CD4-positive, alpha-beta T cell treated with Interleukin-17A for 1 hour (primary cell): ENCODE data around the gene VARS2.
A peak's percentile ranks its signal among the peaks of the same experiment; 100 is the strongest.
"Not testable (repeated sequence)": the region's sequence is repeated elsewhere in the genome, so short reads cannot be mapped to it uniquely, and the experiment has no call there.

ENCODE experiments used
- DNase-seq: peaks from one replicate; pipeline ENCODE4 v3.0.0-alpha.2; 2020

The VARS2 gene

DNA sequence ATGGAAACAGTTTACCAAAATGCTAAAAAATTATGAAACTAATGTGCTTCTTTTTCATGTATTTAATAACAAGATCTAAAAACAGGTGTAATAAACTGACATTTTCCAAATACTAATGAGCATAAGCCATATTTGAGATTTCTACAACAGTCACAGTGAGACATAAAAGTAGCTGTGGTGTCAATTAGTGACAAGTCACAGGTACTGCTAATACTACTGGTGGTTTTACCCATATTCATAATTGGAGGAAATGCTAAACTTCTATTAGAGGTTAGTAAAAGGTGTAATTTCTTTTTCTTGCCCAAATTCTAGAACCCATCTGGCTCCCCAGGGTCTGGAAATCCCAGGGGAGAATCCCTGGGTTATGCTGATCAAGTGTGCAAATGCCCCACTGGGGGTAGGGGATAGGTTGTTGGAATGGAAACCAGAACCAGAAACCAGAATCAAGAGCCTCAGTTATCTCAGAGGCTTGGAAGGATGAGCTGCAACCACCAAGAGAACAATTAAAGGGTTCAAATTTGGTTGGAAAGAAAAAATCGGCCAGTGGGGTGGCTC, 13.1 kb upstream of the VARS2 start:
- no peak for DNase-seq

DNA sequence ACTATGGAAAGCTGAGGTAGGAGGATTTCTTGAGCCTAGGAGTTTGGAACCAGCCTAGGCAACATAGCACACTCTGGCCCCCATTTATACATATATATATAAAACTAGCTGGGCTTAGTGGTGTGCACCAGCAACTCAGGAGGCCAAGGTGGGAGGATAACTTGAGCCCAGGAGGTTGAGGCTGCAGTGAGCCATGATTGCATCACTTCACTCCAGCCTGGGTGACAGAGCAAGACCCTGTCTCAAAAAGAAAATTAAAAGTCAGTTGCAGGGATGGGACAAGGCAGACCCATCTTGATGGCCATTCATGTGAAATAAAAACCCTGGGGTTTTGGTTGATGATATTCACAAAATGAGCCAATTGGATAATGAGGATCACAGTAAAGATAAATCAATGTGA, 12.6 kb upstream of the VARS2 start:
- DNase-seq: no peak

DNA sequence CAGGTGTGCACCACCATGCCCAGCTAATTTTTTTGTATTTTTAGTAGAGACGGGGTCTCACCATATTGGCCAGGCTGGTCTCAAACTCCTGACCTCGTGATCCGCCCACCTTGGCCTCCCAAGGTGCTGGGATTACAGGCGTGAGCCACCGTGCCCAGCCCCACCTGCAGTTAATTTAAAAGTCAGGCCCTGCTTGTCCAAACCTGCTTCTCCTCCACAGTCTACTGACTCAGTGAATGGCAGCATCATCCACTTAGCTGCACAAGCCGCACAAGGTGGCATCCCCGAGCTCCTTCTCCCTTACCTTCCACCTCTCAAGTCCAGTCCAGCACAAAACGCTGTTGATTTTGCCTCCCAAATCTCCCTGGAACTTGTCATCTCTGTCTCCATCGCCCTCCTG, 11.8 kb upstream of the VARS2 start:
- not testable (repeated sequence) for DNase-seq

DNA sequence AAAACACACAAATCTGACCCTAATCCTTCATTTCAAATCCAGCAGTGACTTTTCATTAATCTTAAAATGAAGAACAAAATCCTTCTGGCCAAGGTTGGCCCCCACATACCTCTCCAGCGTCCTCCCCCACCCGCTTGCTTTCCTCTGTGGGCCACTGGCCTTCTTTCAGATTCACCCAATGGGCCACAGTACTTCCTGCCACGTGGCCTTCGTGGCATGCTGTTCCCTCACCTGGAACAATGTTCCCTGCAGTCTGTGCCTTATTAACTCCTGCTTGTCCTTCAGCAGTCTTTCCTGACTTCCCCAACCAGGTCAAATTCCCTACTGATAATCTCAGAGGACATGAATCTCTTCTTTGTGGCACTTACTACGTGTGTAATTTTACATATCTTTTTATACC, 11.3 kb upstream of the VARS2 start:
- DNase-seq: no peak

DNA sequence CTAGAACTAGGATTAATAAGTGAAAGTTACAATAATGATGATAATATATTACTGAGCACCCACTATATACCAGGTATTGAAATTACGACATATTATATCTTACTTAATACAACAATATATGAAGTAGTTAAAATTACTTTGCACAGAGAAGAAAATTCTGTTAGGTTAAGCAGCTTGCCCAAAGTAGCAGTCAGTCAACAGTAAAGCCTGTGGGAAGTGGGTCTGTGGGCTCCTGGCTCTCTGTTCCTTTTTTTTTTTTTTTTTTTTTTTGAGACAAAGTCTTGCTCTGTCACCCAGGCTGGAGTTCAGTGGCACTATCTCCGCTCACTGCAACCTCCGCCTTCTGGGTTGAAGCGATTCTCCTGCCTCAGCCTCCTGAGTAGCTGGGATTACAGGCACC, 10.8 kb upstream of the VARS2 start:
- DNase-seq: no peak

DNA sequence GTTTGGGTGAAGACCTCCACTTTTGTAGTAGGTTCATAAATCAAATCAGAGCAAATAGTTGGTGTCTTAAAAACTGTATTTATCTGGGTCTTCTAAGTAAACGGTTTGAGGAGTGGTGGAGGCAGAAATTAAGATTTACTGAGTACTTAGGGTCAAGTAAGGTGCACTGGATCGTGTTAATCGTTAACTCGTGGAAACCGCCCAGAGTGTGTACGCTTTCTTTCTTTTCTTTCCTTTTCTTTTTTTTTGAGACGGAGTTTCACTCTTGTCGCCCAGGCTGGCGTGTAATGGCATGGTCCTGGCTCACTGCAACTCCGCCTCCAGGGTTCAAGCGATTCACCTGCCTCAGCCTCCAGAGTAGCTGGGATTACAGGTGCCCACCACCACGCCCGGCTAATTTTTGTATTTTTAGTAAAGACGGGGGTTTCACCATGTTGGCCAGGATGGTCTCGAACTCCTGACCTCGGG, 6.7 kb upstream of the VARS2 start:
- DNase-seq: not testable (repeated sequence)

DNA sequence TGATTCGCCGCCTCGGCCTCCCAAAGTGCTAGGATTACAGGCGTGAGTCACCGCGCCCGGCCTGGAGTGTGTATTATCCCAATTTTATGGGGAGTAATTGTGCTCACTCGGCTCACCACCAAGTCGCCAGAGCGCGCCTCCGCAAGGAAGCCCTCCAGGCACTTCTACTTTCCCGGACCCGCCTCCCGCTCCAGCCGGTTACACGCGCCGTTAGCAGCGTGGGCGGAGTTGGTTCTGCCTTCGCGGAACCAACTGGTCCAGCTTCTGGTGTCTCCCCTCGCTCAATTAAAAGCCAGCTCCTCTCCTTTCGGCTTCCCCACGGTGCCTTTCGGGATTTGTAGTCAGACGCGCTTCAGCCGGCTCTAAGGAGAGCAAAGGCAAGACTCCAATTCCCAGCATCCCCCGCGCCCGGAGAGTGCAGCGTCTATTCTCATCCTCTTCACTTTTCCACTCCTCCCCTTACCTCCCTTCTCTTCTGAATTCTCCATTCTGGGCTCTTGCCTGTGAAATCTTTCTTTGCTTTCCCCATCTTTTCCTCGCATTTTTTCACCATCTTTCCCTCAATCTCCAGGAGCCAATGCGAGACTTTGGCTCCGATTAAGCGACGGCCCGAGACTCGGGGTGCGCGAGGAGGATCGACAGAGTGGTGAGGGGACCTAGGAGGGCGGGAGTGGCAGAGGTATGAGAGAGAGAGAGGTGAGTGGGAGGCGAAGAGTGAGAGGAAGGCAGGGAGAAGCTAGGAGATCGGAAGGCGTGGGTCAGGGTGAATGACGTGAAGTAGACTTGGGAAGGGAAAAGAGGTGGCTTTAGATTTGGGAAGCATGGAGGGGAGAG, 6.1 kb upstream of the VARS2 start, which contains the start of gene GTF2H4:
GTF2H4 (plus strand) TSS at position 450 of the 834 bp plus-strand sequence.
- peak; percentile 97 for DNase-seq

DNA sequence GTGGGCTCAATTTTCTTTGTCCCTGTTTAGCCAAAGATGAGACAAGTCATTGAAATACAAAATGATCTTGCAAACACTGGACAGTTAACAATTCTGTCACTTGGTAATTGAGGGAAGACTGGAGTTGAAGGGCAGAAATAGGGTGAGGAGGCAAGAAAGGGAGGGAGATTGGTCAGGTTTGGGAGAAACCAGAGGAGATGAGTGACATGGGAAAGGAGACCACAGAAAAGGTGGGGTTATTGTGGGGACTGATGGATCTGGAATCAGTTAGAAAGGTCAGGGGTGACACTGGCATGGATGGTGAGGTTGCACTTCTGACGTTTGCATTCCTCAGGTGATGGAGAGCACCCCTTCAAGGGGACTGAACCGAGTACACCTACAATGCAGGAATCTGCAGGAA, 5.3 kb upstream of the VARS2 start:
- DNase-seq: no peak

DNA sequence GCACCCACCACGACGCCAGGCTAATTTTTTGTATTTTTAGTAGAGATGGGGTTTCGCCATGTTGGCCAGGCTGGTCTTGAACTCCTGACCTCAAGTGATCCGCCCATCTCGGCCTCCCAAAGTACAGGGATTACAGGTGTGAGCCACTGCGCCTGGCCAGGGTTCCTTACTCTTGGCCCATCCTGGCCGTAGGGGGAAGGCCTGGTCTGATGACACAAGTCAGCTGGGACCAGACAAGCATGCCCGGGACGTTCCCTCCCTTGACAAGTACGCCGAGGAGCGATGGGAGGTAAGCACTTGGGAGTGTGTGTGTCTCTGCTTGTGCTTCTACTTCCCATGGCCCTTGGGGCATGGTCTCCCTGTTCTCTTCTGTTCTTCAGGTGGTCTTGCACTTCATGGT, 3.6 kb upstream of the VARS2 start:
- DNase-seq: not testable (repeated sequence)

DNA sequence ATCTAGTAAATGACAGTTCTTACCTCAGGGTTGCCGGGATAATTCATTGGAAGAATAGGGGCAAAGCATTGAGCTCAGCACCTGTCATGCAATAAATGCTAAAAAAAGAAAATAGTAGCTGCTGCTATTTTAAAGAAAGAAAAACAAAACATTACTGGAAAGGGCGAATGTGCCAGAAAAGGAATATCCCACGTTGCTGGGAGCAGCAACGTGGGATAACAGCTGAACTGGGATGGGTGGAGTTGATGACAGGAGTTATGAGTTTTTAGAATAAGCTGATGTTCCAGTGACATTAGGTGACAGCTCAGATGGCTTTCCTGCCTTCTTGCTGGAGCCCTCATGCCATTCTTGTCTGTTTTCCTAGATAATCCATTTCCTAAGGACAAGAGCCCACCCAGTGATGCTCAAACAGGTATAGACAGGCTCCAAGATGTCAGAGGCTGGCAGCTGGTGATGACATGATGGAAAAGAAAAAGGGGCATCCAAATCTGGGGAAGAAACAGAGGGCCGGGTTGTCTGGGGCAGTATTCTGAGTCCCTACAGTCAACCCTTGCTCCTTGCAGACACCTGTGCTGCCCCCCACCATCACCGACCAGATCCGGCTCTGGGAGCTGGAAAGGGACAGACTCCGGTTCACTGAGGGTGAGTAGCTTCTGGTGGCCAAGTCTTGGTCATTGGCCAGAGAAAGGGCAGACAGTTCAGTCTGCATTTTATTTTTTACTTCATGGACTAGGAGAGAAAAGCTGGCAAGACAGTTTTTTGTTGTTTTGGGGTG, 1.1 kb upstream of the VARS2 start:
- no peak for DNase-seq

DNA sequence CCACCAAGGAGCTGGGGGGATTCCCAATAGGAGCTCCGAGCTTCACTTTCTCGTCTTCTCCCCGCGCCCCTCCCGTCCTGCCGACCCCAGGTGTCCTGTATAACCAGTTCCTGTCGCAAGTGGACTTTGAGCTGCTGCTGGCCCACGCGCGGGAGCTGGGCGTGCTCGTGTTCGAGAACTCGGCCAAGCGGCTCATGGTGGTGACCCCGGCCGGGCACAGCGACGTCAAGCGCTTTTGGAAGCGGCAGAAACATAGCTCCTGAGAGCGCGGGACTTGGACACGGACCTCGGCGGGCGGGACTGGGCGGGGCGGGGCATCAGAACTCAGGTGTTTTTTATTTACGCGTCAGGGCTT, 340 bp upstream of the VARS2 start:
- DNase-seq: no peak

DNA sequence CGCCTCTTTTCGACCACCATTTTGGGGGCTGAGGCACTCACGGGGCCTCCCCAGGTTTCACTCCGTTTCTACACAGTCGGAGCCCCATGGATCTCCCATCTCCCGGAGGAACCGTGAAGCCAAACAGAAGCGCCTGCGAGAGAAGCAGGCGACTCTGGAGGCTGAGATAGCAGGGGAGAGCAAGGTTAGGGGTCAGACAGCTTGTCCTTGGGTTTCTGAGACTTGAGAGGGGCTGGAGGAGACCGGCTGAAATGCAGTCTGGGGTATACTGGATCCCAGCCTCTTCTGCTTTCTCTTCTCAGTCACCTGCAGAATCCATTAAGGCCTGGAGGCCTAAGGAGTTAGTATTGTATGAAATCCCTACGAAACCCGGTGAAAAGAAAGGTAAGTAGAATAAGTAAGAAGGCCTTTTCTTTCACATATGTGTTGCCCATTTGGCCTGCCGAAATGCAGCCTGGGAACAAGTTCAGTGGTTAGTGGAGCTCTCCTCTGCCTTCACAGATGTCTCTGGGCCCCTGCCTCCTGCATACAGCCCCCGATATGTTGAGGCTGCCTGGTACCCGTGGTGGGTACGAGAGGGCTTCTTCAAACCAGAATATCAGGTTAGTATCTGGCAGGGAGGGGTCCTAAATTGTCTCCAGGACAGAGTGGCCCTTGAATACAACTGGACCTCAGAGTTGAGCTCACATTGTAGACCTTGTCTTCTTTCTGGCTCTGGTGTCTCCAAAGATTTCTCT, 984 bp downstream of the VARS2 start:
- DNase-seq: no peak

DNA sequence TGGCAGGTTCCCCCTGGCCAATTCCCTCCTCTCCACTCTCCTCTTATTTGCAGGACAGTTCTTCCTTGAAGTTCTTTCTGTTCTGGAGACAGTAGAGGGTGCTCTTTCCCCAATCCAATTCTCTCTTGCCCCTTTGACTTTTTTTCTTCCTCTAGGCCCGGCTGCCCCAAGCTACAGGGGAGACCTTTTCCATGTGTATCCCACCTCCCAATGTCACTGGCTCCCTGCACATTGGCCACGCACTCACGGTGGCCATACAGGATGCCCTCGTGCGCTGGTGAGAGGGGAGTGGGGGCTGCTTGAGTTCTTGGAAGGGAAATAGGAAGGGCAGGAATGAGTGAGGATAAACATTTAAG, 1.5 kb downstream of the VARS2 start:
- peak; percentile 50 for DNase-seq

DNA sequence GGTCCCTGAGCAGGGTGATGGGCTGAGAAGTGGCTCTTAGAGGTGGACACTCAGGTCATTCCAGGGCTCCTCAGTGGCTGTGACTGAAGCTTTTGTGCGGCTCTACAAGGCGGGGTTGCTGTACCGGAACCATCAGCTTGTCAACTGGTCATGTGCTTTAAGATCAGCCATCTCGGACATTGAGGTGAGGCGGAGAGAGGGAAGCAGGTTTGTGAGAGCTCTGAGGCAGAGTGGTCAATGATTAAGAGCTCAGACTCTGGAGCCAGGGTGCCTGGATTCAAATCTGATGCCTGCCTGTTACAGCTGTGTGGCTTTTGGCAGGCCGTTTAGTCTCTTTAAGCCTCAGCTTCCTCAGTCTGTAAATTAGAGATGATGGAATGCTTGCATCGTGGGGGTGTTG, 3.0 kb downstream of the VARS2 start:
- DNase-seq: no peak

DNA sequence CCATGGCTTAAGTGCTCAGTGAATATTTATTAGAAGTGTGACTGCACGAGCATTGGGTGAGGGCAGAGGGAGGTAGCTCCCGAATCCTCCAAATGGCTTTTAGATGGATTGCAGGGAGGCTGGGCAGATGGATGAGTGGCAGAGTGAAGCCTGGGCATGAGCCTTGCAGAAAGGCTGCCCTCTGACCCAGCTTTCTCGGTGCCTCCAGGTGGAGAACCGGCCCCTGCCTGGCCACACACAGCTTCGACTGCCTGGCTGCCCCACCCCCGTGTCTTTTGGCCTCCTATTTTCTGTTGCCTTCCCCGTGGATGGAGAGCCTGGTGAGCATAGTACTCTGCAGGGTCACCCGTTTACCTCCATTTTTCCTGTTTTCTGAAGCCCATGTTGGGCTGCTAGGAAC, 3.4 kb downstream of the VARS2 start:
- no peak for DNase-seq

DNA sequence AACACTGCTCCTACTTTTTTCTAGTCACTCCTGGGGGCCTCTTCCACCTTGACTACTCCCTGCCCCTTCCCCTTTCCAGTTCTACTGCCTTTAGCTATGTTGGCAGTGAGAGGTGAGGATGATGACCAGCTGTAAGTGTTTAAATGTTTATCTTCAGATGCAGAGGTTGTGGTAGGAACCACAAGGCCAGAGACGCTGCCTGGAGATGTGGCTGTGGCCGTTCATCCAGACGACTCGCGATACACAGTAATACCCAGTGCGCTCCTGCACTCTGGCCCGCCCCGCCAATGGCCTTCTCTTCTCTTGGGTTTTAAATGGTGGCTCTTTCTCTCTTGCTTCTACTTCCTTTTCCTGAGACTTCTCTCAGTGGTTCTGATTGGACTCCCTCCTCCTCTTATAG, 4.6 kb downstream of the VARS2 start:
- no peak for DNase-seq

DNA sequence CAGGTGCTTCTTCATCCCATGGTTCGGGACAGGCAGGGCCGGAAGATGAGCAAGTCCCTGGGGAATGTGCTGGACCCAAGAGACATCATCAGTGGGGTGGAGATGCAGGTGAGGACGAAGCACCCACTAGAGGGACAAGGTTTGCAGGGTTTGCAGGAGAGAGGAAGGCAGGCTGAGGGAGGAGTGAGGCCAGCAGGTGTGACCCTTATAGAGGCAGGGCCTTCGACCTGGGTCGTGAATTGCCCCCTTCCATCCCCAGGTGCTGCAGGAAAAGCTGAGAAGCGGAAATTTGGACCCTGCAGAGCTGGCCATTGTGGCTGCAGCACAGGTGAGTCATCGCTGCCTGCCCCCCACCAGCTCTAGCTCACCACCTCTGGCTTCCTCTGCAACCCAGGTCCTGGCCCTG, 8.4 kb downstream of the VARS2 start:
- no peak for DNase-seq

DNA sequence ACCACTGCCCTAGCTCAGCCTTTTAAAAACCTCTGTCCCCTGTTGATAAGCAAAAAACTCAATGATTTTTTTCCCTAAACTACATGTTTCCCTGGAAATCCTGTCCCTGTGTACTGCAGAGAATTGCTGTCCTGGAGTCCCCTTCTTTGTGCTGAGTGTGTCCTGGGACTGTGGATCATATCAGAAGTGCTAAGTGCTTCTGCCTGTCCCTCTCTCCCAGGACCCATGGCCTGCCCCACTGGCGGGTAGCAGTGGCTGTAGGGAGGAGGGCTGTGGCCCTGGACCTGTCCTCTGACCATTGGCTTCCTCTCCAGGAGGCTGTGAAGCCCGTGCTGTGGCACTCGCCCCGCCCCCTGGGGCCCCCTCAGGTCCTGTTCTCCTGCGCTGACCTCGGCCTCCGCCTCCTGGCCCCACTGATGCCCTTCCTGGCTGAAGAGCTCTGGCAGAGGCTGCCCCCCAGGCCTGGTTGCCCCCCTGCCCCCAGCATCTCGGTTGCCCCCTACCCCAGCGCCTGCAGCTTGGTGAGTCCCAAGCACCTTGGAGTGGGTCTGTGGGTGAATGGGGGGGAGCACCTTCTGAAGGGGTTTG, 10.1 kb downstream of the VARS2 start:
- DNase-seq: not testable (repeated sequence)

DNA sequence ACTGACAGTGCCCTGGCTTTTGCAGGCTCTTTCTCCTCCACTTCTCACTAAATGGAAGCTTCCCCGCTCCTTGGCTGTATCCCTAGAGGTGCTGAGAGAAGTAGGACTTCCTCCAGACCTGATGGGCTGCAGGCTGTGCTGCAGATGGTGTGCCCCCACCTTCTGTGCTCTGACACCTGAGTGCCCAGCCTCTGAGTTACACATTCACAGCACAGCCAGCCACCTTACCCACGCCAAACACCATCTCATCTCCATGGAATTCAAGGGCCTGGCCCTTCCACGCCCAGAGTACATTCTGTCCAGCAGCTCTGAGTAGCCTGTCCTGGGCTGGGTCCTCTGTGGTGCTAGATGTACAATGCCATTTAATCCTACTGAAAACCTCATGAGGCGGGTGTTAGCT, 12.6 kb downstream of the VARS2 start:
- no peak for DNase-seq

DNA sequence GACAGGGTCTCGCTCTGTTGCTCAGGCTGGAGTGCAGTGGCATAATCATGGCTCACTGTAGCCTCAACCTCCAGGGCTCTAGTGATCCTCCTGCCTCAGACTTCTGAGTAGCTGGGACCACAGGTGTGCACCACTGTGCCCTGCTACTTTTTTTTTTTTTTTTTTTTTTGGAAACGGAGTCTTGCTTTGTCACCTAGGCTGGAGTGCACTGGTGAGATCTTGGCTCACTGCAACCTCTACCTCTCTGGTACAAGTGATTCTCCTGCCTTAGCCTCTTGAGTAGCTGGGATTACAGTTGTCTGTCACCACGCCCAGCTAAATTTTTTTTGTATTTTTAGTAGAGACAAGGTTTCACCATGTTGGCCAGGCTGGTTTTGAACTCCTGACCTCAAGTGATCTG, 13.0 kb downstream of the VARS2 start:
- not testable (repeated sequence) for DNase-seq

DNA sequence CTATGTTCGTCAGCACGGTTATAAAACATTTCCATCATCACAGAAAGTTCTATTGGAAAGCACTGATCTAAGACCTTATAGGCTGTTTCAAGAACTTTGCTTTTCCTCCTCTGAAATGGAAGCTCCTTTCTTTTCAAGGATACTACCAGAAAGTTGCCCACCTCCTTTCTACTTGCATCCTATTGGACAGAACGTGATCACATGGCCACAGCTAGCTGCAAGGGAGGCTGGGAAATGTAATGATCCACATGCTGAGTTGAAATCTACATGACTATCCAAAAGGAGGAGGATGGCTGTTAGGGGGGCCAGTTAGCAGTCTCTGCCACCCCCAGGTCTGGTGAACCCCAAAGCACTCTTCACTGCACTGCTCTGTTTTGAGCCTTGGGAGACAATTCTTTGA, 14.6 kb downstream of the VARS2 start:
- no peak for DNase-seq

DNA sequence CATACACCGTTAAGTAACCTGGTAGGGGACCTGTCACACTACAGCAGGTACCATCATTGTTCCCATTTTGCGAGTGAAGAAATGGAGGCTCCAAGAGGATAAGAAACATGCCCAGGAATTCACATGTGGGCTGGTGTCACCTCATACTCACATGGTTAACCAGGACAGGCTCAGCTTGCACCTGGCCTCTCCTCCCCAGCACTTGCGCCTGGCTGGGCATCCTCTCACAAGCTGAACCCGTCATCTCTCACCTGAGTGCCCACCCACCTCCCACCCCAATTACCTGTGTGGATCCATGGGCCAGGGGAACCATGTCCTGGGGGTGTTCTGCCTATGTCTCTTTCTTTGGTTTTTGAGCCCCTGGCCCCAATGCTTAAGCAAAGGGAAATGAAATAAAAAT, 16.5 kb downstream of the VARS2 start:
- no peak for DNase-seq

DNA sequence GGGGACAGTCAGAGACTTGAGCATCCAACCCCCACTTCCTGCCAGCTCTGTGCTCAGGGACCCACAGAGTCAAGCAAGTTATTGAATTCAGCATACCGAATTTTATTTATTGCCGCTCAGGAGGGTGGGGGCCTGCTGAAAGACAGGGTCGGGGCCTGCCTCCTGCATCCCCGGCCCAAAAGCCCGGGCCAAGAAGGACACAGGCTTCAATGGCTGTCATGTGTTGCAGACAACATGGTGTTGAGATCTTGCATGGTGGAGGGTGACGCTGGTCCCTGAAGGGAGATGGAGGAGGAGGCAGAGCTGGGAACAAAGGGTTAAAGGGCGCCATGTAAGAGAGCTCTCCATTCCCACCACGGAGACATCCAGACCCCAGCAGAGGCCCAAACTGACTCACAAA, 17.2 kb downstream of the VARS2 start:
- no peak for DNase-seq
